GM18870 (cell line): ENCODE data around the gene TBX6.
"Not testable (repeated sequence)": the region's sequence is repeated elsewhere in the genome, so short reads cannot be mapped to it uniquely, and the experiment has no call there.

Experiments
- ATAC-seq: cut with Tn5 transposase; IDR thresholded peaks from one replicate; pipeline ENCODE4 v1.9.1; 2021; ENCODE audit warnings: moderate library complexity; ENCODE audit not compliant: unreplicated experiment

TBX6 gene

DNA sequence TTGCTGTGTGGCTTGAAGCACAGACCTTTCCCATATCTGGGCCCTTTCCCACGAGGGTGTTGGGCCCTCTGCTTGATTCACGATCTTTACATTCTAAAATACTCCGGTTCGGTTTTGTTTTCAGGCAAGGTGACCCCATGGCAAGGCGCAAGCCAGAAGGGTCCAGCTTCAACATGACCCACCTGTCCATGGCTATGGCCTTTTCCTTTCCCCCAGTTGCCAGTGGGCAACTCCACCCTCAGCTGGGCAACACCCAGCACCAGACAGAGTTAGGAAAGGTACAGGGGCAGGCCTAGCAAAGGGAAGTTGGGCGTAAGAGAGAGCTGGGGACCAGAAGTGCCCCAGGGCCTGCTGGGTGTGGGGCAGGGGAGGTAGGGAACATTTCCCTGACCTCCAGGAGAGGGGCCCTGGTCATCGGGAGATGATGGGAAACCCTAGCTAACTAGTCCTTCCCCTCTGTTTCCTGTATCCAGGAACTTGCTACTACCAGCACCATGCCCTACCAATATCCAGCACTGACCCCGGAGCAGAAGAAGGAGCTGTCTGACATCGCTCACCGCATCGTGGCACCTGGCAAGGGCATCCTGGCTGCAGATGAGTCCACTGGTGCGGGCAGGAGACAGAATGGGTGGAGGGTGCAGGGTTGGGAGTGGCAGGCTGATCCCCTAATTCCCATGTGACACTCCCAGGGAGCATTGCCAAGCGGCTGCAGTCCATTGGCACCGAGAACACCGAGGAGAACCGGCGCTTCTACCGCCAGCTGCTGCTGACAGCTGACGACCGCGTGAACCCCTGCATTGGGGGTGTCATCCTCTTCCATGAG lies 24.8 kb downstream of the TBX6 start:
- no peak for ATAC-seq

DNA sequence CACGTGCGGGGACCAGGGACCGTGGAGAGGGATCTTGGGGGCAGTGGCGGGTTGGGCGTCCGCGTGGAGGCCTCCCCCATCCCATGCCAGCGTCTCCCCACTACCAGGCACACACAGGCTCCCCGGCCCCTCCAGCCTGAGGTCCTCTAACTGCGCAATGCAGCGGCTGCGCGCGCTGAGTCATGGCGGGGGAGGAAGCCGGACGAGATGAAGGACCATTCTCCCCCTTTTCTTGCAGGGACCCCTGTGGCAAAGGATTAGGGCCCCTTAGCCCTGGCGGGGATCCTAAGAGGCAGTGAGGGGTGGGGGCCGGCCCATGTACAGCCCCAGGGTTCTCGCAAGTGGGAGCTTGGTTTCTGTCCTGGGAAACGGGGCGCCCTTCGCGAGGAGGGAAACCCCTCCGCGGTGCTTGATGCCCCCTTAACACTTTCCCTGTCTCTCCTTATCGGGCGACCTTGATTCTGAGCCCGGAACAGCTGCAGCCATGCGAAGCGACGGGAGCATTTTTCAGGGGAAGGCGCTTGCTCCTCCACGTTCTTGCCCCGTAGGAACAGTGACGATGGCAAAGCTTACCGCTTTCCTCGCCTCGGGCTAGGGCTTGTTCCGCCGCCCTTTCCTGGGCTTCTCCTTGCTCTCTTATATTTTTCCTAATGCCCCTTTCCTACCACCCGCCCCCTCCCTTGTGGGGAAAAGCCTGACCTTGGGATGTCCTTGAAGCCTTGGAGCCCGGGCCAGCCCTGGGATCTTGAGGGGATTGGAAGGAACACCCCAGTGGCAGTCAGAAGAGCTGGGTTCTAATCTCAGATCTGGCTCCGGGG lies 25.6 kb downstream of the TBX6 start:
- ATAC-seq = no peak

DNA sequence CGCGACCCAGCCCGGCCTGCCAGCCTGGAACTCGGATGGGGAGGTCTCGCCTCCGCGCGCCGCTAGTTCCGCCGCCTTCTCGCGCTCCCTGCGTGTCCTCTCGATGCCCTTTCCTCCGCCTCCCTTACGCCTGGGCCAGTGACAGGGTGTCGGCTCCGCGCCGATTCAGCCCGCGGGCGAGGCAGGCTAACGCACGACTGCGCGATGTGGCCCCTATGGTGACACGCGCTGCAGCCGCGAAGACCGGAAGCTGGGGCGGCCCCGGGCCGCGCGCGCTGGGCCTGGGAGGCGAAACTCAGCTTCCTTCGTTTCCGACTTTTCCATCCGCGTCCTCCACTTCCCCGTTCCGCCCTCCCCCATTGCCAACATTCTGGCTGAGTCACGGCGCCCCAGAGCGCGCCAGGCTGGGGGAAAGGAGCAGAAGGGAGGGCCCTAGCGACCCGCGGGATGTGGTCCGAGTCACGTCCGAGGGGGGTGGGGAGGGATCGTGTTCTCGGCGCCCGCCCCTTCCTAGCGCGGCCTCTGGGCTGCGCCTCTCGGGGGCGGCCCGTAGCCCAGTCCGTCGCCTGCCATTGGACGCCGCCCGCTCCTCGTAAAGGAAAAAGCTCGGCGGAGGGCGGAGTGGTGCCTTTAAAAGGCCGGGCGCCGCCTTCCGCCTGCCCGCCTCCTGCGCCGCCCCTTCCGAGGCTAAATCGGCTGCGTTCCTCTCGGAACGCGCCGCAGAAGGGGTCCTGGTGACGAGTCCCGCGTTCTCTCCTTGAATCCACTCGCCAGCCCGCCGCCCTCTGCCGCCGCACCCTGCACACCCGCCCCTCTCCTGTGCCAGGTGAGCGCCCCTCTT lies 26.4 kb downstream of the TBX6 start, which contains the start of gene ALDOA:
ALDOA (plus strand) TSS at position 659 of the 841 bp plus-strand sequence. CDS start 1,138 bp downstream, outside the sequence.
- peak; percentile 61 for ATAC-seq

DNA sequence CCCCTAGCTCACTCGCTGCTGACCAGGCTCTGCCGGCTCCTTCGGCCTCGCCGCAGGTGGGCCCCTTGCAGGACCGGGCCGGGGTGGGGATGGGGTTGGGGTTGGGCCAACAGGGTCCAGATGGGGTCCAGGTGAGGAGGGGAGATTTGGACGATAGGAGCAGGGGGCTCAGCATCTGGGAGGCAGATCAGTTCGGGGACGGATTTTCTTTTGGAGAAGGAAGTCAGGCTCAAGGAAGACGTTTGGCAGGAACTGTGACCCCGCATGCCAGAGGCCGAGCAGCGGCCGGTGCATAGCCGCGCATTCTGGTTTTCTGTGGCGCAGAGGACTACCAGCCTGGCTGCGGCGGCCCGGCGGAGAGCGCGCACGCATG lies 27.0 kb downstream of the TBX6 start:
- peak; percentile 4 for ATAC-seq

DNA sequence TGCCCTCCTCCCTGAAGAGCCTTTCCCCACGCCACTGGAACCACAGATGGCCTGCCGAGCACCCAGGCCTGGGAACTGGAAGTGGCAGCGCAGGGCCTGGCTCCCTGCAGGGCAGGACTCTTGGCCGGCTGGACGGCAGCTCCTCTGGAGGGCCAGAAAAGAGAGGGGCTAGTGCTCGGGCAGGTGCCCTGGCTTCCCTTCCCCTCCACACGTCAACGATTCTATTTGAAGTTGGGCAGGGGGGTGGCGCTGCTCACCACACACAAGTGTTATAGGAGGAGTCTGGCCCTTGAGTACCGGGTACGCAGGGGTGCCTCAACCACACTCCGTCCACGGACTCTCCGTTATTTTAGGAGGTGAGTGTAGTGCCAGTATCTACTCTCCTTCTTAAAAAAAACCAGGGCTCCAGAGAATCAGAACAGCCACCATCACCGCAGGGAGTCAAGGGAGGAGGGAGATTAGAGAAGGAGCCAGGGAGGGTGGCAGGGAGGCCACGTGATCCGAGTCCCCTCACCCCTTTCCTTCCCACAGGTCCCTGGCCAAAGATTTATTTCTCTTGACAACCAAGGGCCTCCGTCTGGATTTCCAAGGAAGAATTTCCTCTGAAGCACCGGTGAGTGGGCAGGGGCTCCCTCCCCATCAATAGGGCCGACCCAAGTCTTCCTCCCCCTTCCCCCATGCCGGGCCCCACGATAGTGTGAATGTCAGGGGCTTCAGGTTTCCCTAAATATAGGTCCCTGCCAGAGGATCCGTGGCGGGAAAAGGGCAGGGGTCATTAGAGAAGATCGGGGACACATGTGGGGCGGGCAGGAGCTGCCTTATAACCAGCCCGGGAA lies 27.6 kb downstream of the TBX6 start:
- ATAC-seq = no peak

DNA sequence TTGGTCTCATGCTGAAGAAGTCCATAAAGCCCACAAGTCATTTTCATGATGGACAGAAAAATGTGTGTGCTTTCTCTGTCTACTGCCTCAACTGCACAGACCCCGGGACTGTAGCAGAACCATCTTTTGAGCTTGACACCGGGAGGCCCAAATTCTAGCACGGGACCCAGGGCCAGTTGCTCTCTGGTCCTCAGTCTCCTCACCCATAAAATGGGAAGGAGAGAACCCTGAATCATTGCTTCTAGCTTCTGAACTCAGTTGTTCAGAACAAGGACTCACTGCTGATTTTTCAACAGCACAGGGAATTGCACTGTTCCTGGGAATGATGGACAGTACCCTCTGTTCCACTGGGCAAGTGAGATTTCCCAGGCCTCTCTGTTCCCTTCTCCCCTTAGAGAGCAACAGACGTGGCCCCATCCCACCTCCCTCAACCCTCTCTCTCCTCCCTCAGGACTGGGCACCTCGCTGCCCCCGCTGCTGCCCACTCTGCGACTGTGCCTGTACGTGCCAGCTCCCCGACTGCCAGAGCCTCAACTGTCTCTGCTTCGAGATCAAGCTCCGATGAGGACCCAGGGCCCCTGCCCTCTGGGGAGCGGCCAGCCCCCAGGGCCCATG lies 28.3 kb downstream of the TBX6 start:
- no peak for ATAC-seq

DNA sequence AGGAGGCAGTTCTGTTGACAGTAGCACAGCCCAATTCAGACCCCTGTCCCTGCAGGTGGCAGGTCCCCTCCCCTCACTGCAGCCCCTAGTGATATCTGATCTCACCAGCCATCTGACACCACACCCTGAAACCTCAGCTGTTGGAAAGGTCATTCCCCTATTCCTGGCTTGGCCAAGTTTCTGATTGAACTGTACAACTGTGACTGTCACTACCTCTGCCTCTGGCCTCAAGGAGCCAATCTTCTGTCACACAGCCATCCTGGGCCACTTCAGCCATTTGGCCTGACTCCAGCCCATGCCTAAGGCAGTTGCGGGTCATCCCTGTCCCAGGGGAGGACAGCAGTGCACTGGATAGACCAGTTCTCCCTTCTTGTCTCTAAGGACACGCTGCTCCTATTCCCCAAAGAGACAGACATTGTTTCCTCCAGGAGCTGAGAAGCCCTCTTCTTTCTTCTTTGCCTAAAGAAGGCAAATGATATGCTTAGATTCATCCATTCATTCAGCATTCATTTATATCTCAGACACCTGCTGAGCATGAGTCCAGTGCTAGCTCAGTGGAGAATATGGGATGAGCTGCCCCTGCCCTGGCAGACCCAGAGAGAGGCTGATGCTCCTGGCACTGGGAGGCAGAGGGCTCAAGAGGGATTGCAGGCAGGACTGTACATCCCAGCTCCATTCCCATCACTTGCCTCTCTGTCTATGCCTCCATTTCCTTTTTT lies 30.7 kb downstream of the TBX6 start:
- ATAC-seq = no peak

DNA sequence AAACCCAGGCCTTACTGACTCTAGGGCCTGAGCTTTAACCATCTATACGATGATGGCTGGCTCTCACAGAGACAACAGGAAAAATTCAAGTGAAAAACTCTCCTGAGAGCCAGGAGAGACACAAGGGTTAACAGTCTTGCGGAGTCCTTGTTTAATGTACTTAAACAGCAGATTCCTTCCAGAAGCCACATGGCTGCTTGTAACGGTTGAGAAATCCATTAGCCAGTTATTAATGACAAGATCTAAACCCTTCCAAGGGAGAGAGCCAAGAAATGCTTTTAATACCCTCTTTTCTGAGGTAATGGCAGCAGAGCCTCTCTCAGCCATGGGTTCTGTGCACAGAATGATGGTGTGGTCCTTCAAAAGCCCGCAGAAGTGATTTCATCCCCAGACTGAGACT lies 31.4 kb downstream of the TBX6 start:
- ATAC-seq = no peak

DNA sequence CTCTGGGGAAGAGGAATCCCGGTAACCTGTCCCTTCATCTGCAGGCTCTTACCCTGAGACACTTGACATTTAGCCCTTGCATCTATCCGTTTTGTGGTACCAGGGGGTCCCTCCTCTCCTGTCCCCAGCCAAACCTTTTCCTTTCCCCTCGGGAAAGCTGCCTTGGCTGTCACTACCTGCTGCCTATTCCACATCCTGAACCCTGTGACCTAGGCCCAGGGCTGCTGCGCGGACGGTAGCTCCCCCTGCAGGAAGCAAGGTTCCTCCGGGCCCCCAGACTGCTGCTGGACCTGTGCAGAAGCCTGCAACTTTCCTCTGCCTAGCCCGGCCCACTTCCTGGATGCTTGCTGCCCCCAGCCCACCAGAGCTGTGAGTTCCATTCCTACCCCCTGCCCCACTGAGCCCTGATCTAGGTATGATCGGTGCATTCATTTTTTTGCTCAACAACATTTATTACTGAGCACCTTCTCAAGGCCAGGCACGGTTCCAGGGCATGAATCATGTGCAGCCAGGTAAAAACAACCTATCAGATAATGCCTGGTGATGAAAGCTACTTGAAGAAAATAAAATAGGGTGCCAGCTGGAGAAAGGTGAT lies 36.7 kb downstream of the TBX6 start:
- ATAC-seq = no peak

DNA sequence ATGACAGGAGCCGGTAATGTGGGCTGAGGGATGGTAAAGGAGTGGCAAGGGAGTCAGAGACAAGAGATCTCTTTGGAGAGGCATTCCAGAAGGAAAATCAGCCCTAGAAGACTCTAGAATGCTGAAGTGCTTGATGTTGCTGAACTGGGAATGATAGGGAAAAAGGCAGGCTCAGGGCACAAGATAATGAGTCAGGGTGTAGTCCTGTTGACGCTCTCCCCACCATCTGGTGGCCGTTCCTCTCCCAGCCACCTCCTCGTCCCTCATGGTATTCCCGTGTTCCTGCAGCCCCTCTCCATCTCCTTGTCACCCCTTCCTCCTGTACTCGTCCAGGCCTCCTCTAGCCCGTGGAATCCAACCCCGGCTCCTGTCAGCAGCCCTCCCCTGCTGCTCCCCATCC lies 37.3 kb downstream of the TBX6 start:
- ATAC-seq = no peak

DNA sequence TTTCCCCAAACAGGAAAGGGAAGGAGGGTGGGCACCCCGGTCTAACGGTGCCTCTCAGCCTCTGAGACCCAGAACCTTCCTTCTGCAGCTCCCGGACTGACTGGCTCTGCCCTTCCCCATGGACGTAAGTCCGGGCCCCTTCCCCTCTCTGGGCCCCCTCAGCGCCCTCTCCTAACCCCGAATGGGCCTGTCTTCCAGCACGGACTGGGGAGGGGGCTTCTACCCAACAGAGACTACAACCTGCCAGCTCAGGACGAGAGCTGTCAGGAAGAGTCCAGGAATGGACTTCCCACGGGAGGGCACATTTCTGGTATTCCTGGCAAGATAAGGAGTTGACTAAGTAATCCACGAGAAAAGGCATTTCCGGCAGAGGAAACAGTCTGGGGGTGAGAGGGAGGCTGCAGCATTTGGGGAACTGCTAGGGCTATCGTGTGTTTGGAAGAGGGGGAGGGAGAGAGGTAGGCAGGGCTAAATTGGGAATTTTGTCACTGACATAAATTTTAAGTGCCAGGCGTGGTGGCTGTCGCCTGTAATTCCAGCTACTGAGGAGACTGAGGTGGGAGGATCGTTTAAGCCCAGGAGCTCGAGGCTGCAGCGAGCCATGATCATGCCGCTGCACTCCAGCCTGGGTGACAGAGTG lies 38.2 kb downstream of the TBX6 start:
- ATAC-seq = no peak

DNA sequence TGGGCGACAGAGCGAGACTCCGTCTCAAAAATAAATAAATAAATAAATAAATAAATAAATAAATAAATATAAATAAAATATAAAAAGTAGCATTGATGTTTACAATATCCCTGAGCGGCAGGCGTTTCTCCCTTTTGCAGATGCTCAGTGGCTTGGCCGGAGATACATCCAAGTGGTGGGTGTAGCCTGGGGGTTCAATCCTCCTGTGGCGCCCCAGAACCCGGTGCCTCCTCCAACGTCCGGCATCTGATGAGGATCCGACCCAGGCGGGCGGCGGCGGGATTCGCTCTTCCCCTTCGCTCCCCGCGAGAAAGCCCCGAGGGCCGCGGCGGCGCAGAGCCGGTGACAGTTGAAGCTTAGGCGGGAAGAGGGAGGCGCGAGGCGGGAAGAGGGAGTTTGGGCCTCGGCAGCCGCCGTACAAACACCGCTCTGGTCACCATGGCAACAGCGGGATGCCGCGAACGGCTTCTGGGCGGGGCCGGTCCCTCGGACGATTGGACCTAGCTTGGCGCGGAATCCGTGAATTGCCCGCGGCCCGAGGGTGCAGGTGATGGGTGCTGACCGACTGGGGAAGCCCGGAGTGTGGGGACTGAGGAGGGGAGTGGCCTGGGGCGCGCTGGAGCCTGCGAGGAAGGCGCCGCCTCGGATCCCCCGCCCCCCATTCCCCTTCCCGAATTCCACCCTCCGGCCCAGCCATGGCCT lies 38.9 kb downstream of the TBX6 start:
- no peak for ATAC-seq

DNA sequence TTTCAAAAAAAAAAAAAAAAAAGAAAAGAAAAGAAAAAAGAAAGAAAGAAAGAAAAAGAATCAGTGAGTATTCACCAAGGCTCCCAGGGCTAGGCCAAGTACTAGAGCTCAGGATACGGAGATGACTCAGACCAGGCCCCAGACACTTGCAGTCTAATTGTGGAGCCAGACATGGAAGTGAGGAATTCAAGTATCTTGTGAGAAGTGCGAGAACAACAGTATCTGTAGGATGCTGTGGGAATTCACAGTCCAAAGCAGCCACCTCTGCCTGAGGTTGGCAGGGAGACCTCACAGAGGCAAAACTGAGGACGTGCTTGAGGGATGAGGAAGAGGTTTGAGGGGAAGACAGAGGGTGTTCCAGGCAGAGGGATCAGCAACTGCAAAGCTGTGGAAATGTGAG lies 40.2 kb downstream of the TBX6 start:
- ATAC-seq = no peak

DNA sequence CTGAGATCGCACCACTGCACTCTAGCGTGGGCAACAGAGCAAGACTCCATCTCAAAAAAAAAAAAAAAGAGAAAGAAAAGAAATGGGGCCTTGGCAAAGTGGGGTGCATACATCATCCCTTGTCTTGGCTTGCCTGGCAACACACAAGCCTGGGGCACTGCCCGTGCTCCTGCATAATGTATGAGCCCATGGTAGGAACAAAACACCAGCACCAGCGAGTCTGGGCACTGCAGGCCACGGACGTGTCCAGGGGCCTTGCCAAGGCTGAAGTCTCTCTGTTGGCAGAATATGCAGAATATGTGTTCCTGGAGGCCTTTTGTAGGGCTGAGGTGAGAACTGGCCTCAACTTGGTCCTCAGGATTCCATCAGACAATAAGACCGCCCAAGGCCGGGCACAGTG lies 41.9 kb downstream of the TBX6 start:
- no peak for ATAC-seq

DNA sequence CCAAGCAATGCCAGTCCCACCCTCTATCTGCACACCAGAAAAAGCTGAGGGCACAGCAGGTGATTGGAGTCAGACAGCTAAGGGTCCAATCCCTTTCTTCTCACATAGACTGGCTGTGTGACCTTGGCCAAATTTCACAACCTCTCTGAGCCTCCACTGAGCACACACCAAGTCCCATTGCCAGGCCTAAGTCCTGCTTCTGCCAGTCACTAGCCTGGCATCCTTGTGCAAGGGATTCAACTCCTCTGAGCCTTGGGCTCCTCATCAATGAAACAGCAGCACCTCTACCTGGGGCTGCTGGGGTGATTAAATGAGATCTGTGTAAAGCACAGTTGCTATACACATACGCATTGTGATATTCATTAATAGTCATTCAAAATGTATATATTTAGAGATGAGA lies 45.1 kb downstream of the TBX6 start:
- ATAC-seq = no peak

DNA sequence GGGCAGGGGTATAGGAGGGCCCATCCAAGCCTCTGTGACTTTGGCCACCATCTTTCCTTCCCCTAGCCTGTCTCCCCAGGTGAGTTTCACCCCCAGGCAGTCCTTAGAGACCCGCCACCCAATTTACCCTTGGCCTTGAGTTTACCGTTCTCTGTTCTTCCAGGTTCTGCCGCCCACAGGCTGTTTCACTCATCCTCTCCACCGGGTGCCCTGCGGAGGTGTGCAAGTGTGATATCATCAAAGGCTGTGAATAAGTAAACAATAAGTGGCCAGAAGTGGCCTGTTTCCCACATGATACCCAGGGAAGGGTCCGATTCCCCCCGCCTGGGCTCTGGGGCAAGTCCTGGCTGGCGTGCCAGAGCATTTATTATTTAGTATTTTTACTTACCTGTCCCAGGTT lies 45.5 kb downstream of the TBX6 start:
- ATAC-seq = no peak

DNA sequence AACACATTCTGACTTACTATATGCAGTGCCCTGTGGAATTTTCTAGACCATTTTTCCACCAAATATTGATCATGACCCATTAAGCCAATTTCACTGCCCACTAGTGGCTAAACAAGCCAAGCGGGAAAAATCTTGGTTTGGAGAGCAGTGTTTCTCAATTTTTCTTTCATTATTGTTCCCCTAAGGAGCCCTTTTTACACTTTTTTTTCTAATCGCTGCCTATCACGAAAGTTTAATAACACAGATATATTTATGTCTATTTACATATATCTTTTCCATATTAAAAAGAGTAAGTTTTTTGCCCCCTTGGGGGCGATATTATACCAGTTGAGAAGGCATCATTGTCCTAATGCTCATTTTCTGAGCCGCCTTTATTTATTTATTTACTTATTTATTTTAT lies 49.9 kb downstream of the TBX6 start:
- ATAC-seq = no peak

DNA sequence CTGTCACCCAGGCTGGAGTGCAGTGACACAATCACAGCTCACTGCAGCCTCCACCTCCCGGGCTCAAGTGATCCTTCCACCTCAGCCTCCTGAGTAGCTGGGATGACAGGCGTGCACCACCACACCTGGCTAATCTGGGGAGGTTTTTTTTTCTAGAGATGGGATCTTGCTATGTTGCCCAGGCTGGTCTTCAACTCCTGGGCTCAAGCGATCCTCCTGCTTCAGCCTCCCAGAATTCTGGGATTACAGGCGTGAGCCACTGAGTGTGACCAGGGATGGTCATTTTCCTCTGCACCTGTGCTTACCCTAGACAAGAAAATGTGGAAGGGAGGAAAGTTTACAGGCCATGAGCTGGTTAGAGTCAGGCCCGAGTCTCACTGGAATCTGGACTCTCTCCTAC lies 51.0 kb downstream of the TBX6 start:
- not testable (repeated sequence) for ATAC-seq
